ENCODE data around the gene PLPP1. TPM values are rescaled to one million over a fixed set of nuclear protein-coding genes. Genes with fewer than 3 reads are reported as not detected.

The PLPP1 gene
- total and polyA plus RNA-seq, 2 of the 8 experiments (the other 6 are each of a cell fraction or from before 2014, with no cell fraction given), result 43.7 to 91.3 TPM

- no peak overlapping the region for H3K4me2 ChIP-seq (ENCODE audit: insufficient read depth in 1 of 2, low read depth in 2 of 2, low read length in 2 of 2)
- no peak overlapping the region for H2BK20ac ChIP-seq (ENCODE audit: low read length)
- 93% methylated on average over 2 of the region's 2 CpGs; no CpG with 5 or more reads in 1 of the 2 experiments for WGBS, 2 experiments (ENCODE audit: extremely low coverage in 1 of 2, insufficient coverage in 1 of 2, insufficient read length in 1 of 2, insufficient replicate concordance in 2 of 2, low coverage in 1 of 2, low lambda C conversion rate in 2 of 2, missing lambda C conversion rate in 1 of 2)
- H3K79me1 ChIP-seq (ENCODE audit: low read depth, low read length), result no peaks in the 10 kb centered on the region
- no peaks in the 10 kb centered on the region for H3K9me3 ChIP-seq (ENCODE audit: insufficient read depth in 2 of 2, low read depth in 1 of 2, low read length in 1 of 2)
- H3K27me3 ChIP-seq (replicated peaks in 1 of 4; ENCODE audit: control insufficient read depth in 3 of 4, extremely low read depth in 1 of 4, insufficient read depth in 3 of 4, low read length in 3 of 4), result no peaks in the 10 kb centered on the region
- no peaks in the 10 kb centered on the region for H4K20me1 ChIP-seq (replicated peaks in 1 of 2; ENCODE audit: control insufficient read depth in 1 of 2, insufficient read depth in 2 of 2, low read length in 2 of 2)
- H3K36me3 ChIP-seq (ENCODE audit: control insufficient read depth in 2 of 4, insufficient read depth in 4 of 4, low read length in 3 of 4), result peaks cover 0 to 39% (median 10%) of the 10 kb centered on the region in 4 experiments; a peak in 4 of 8 replicates
- no peak overlapping the region for H3K27ac ChIP-seq (ENCODE audit: low read depth, low read length)
- no peak overlapping the region for H3K56ac ChIP-seq (replicated peaks; ENCODE audit: insufficient read length, low read depth, low read length)
- POLR2A ChIA-PET (ENCODE audit: partially characterized antibody), result interaction anchor here (0.6 to 1.3 kb wide), 4 partner anchors 106 to 1577 kb away, joined by 3 to 4 read pairs (median 3); partner anchors contain the start of genes DHX29 and MTREX
- no peak overlapping the region for H2BK5ac ChIP-seq (ENCODE audit: low read depth, low read length)
- no peak overlapping the region for H3K4me3 ChIP-seq (ENCODE audit: extremely low read depth in 1 of 4, insufficient read depth in 2 of 4, low read depth in 3 of 4, low read length in 4 of 4)
- no peak overlapping the region for H3K14ac ChIP-seq (ENCODE audit: insufficient read length)
- H2BK15ac ChIP-seq (ENCODE audit: low read length), result no peak overlapping the region
- H3K23me2 ChIP-seq (ENCODE audit: low read depth, low read length), result no peaks in the 10 kb centered on the region
- H3K18ac ChIP-seq (ENCODE audit: extremely low read depth, low read length), result no peak overlapping the region
- no peak overlapping the region for H2BK120ac ChIP-seq (replicated peaks; ENCODE audit: low read depth, low read length)
- TF ChIP-seq TBP (IDR thresholded peaks at IDR 0.05; ENCODE audit: low read depth, low read length) (no peak), CBX5 (IDR thresholded peaks at IDR 0.05; ENCODE audit: low read depth, low read length) (no peak), POLR2A (IDR thresholded peaks at IDR 0.05; ENCODE audit: control extremely low read depth in 1 of 2, low read depth in 2 of 2, low read length in 2 of 2) (no peak), BACH1 (IDR thresholded peaks at IDR 0.05; ENCODE audit: low read length) (no peak), ASH2L (IDR thresholded peaks at IDR 0.05; ENCODE audit: low read length) (no peak), E2F6 (IDR thresholded peaks at IDR 0.05) (no peak), SP2 (IDR thresholded peaks at IDR 0.05; ENCODE audit: low read length) (no peak), TCF12 (IDR thresholded peaks at IDR 0.05; ENCODE audit: low read depth, low read length) (no peak), MAFK (IDR thresholded peaks at IDR 0.05; ENCODE audit: low read depth, low read length) (no peak)
- FAIRE-seq, result no peak
- H4K5ac ChIP-seq (ENCODE audit: insufficient read length, low read depth, low read length), result no peak overlapping the region
- H3K23ac ChIP-seq (ENCODE audit: insufficient read length), result no peak overlapping the region
- no peak overlapping the region for H2AK5ac ChIP-seq (ENCODE audit: low read depth, low read length)
- no peak overlapping the region for H2BK12ac ChIP-seq (ENCODE audit: low read depth, low read length)
- no peak overlapping the region for H4K8ac ChIP-seq (ENCODE audit: extremely low read depth, insufficient read depth, low read length)
- no peak overlapping the region for H3K4ac ChIP-seq (replicated peaks; ENCODE audit: insufficient read length, low read depth, low read length)
- no peaks in the 10 kb centered on the region for H3K4me1 ChIP-seq (replicated peaks in 1 of 4; ENCODE audit: control insufficient read depth in 3 of 4, insufficient read depth in 4 of 4, low read length in 3 of 4)
- no peak overlapping the region for H4K91ac ChIP-seq (replicated peaks; ENCODE audit: insufficient read length, low read length)
- CTCF ChIA-PET (ENCODE audit: partially characterized antibody), result interaction anchor here (0.6 to 2.1 kb wide), 4 partner anchors 9 to 278 kb away, joined by 3 to 6 read pairs (median 3); no protein-coding TSS in a partner anchor
- no peaks in the 10 kb centered on the region; a peak in 1 of 4 replicates for H3K79me2 ChIP-seq (ENCODE audit: control insufficient read depth in 1 of 2, insufficient read depth in 2 of 2, low read length in 2 of 2)
- DNase-seq (ENCODE audit: low read depth in 1 of 2, low spot score in 2 of 2), result no peak
- H3K9ac ChIP-seq (replicated peaks in 1 of 4; ENCODE audit: extremely low read depth in 1 of 4, low read depth in 3 of 4, low read length in 3 of 4), result no peak overlapping the region
- H2AFZ ChIP-seq (ENCODE audit: low read length), result no peak overlapping the region
Measured at GRCh38 chr5:55413644-55414043, 121.1 kb downstream of the PLPP1 start.

Data from H1 (cell line).